ENCODE measurements around the gene PDE5A.

GRCh38 chr4:119667802-119668201, 39.2 kb upstream of the PDE5A start:
- TF ChIP-seq CTCF (IDR thresholded peaks at IDR 0.05; ENCODE audit: poor library complexity, severe bottlenecking) (no peak), EP300 (conservative IDR thresholded peaks at IDR 0.05; ENCODE audit: poor library complexity, severe bottlenecking) (no peak), EZH2 (IDR thresholded peaks at IDR 0.05; ENCODE audit: borderline replicate concordance, insufficient read depth, low read length, poor library complexity, severe bottlenecking) (no peak), POLR2AphosphoS5 (IDR thresholded peaks at IDR 0.05) (no peak), TAF1 (IDR thresholded peaks at IDR 0.05; ENCODE audit: low read depth) (no peak)
